ENCODE data around the gene CDADC1. TPM values are rescaled to one million over a fixed set of nuclear protein-coding genes. Genes with fewer than 3 reads are reported as not detected.

CDADC1 gene
- total and polyA plus RNA-seq, 10 of the 15 experiments (the other 5 are each of a cell fraction or from before 2014, with no cell fraction given): 2.6 to 7.3 (median 5.2) TPM

DNA sequence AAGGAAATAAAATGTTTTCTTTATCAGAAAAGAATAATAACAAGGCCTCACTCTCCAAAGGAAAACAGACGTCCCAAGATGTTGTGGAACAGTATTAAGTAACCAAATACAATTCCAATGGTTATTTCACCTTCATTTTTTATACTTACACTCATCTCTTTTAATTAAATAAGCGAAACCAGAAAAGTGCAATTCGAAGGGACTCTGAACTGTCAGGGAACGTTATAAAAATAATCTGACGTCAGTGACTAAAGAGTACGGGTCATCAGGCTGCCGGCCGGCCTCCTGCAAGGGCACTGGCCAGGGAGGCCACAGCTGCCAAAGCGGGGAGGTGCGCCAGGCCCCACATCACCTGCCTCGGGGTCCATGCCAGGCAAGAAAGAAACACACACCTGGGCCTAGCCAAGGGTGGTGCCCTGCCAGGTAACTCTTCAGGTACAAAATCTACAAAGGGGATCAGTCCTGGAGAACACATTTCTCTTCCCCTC lies 61.2 kb downstream of the CDADC1 start:
- Histone ChIP-seq H3K9me3 (replicated peaks; ENCODE audit: control insufficient read depth, insufficient read depth, low read length) (no peaks in the 10 kb centered on the region), H2AFZ (ENCODE audit: control insufficient read depth, low read depth, low read length) (no peak overlapping the region), H3K27me3 (replicated peaks in 1 of 2; ENCODE audit: control insufficient read depth in 2 of 2, insufficient read depth in 2 of 2, low read length in 1 of 2) (no peaks in the 10 kb centered on the region), H3K4me3 (no peak overlapping the region), H3K36me3 (ENCODE audit: control insufficient read depth in 2 of 2, insufficient read depth in 2 of 2, low read length in 1 of 2) (no peaks in the 10 kb centered on the region), H4K20me1 (ENCODE audit: control insufficient read depth, insufficient read depth) (no peaks in the 10 kb centered on the region), H3K27ac (ENCODE audit: control insufficient read depth, insufficient read depth) (no peak overlapping the region), H3K4me2 (ENCODE audit: control insufficient read depth, insufficient read depth) (no peak overlapping the region), H3K9ac (ENCODE audit: control insufficient read depth, insufficient read depth, low read length) (no peak overlapping the region), H3K79me2 (ENCODE audit: control insufficient read depth, insufficient read depth, low read length) (no peaks in the 10 kb centered on the region), H3K4me1 (ENCODE audit: control insufficient read depth, insufficient read depth, low read length) (no peaks in the 10 kb centered on the region)
- ChIA-PET SMC1A (ENCODE audit: uncharacterized antibody, unreplicated experiment) (no interaction called here), CTCF (interaction anchor here (1.4 to 1.6 kb wide), 2 partner anchors 28 to 129 kb away, joined by 3 read pairs; no protein-coding TSS in a partner anchor), POLR2A (no interaction called here), RAD21 (ENCODE audit: unreplicated experiment) (no interaction called here)
- intact Hi-C loops (cut with micrococcal nuclease; ENCODE audit: unreplicated experiment): loop anchor here (10.0 kb wide), 1 partner anchor 186 kb away; the partner anchor contains the start of gene PHF11
- ATAC-seq (no peak), DNase-seq (ENCODE audit: low read depth, low spot score) (no peak), FAIRE-seq (no peak)
- TF ChIP-seq ZBTB40 (IDR thresholded peaks at IDR 0.05; ENCODE audit: borderline replicate concordance) (no peak), GABPA (IDR thresholded peaks at IDR 0.05; ENCODE audit: low read depth) (no peak), NKRF (conservative IDR thresholded peaks at IDR 0.05) (no peak), BHLHE40 (IDR thresholded peaks at IDR 0.05; ENCODE audit: borderline replicate concordance in 1 of 2, low read depth in 2 of 2, low read length in 1 of 2) (no peak), NR2F1 (conservative IDR thresholded peaks at IDR 0.05) (no peak), DPF2 (IDR thresholded peaks at IDR 0.05) (no peak), SKIL (IDR thresholded peaks at IDR 0.05; ENCODE audit: low read depth, poor library complexity, severe bottlenecking) (no peak), RFX5 (IDR thresholded peaks at IDR 0.05; ENCODE audit: low read depth, low read length) (no peak), NFYB (IDR thresholded peaks at IDR 0.05; ENCODE audit: insufficient read depth, low read depth, low read length) (no peak)
- TF ChIP-seq, protein P1, sequence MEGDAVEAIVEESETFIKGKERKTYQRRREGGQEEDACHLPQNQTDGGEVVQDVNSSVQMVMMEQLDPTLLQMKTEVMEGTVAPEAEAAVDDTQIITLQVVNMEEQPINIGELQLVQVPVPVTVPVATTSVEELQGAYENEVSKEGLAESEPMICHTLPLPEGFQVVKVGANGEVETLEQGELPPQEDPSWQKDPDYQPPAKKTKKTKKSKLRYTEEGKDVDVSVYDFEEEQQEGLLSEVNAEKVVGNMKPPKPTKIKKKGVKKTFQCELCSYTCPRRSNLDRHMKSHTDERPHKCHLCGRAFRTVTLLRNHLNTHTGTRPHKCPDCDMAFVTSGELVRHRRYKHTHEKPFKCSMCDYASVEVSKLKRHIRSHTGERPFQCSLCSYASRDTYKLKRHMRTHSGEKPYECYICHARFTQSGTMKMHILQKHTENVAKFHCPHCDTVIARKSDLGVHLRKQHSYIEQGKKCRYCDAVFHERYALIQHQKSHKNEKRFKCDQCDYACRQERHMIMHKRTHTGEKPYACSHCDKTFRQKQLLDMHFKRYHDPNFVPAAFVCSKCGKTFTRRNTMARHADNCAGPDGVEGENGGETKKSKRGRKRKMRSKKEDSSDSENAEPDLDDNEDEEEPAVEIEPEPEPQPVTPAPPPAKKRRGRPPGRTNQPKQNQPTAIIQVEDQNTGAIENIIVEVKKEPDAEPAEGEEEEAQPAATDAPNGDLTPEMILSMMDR (IDR thresholded peaks at IDR 0.05 in 2 of 3, conservative IDR thresholded peaks at IDR 0.05 in 1 of 3; ENCODE audit: control insufficient read depth in 2 of 3, extremely low read depth in 1 of 3, insufficient read depth in 1 of 3, low read depth in 3 of 3, low read length in 3 of 3): no peak
- TF ChIP-seq, protein P2, sequence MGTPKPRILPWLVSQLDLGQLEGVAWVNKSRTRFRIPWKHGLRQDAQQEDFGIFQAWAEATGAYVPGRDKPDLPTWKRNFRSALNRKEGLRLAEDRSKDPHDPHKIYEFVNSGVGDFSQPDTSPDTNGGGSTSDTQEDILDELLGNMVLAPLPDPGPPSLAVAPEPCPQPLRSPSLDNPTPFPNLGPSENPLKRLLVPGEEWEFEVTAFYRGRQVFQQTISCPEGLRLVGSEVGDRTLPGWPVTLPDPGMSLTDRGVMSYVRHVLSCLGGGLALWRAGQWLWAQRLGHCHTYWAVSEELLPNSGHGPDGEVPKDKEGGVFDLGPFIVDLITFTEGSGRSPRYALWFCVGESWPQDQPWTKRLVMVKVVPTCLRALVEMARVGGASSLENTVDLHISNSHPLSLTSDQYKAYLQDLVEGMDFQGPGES (IDR thresholded peaks at IDR 0.05): no peak
- in situ Hi-C loops (cut with MboI): no loop called here
- WGBS (ENCODE audit: insufficient coverage, insufficient replicate concordance, low lambda C conversion rate, missing lambda C conversion rate): 82% methylated on average over 11 of the region's 11 CpGs
- no TSS peak for BruUV-seq (replicated peaks)

All from GM12878 (cell line).